Measurements from ENCODE around the gene RPS5. TPM values are rescaled to one million over a fixed set of nuclear protein-coding genes. Genes with fewer than 3 reads are reported as not detected.

Gene RPS5
- total RNA-seq, 1 donor = 7,116 TPM

Small RNAs within 50 kb of the gene (small RNA-seq; reads per million reads assigned to genes)
- gene MIR4754 (not detected), gene RNA5SP473 (0.20 reads per million)

Other genes starting within 250 kb of the RPS5 start
- 9.4 TPM for gene ZNF329, start 236.5 kb upstream of the RPS5 start, total RNA-seq
- gene ZNF274, start 204.2 kb upstream of the RPS5 start, total RNA-seq = 34.7 TPM
- 57.1 TPM for gene ZNF544, start 158.4 kb upstream of the RPS5 start, total RNA-seq
- 10.5 TPM for gene ZNF8, start 108.3 kb upstream of the RPS5 start, total RNA-seq
- gene ERVK3-1, start 81.9 kb upstream of the RPS5 start, total RNA-seq = 49.0 TPM
- 3.0 TPM for gene ZSCAN22, start 60.3 kb upstream of the RPS5 start, total RNA-seq
- 10.0 TPM for gene A1BG, start 33.8 kb upstream of the RPS5 start, total RNA-seq
- 4.8 TPM for gene ZNF497, start 24.5 kb upstream of the RPS5 start, total RNA-seq
- 6.2 TPM for gene ZNF837, start 6.2 kb upstream of the RPS5 start, total RNA-seq
- 0.81 TPM for gene RNF225, start 8.4 kb downstream of the RPS5 start, total RNA-seq
- 11.3 TPM for gene ZNF584, start 21.4 kb downstream of the RPS5 start, total RNA-seq
- 5.9 TPM for gene ZNF132, start 52.9 kb downstream of the RPS5 start, total RNA-seq
- gene ZNF324B, start 64.4 kb downstream of the RPS5 start, total RNA-seq = 19.1 TPM
- gene ZNF324, start 79.8 kb downstream of the RPS5 start, total RNA-seq = 21.3 TPM
- gene ZNF446, start 89.1 kb downstream of the RPS5 start, total RNA-seq = 16.2 TPM
- gene SLC27A5, start 124.7 kb downstream of the RPS5 start, total RNA-seq = 24.2 TPM
- 14.3 TPM for gene ZBTB45, start 132.5 kb downstream of the RPS5 start, total RNA-seq
- gene TRIM28, start 156.8 kb downstream of the RPS5 start, total RNA-seq = 972 TPM
- gene CHMP2A, start 167.8 kb downstream of the RPS5 start, total RNA-seq = 59.8 TPM
- gene UBE2M, start 171.3 kb downstream of the RPS5 start, total RNA-seq = 54.4 TPM
- gene MZF1, start 186.1 kb downstream of the RPS5 start, total RNA-seq = 58.7 TPM

All from hematopoietic multipotent progenitor cell (in vitro differentiated cells).